DMS53 treated with DMSO at 0.1 percent for 48 hours (cell line): ENCODE measurements around the gene PODXL.
"Not testable (repeated sequence)": the region's sequence is repeated elsewhere in the genome, so short reads cannot be mapped to it uniquely, and the experiment has no call there.

Experiments
- DNase-seq: peaks from one replicate; lab custom pipeline; 2025; ENCODE audit not compliant: unreplicated experiment; lab: John Stamatoyannopoulos, UW

Gene PODXL

GRCh38 chr7:131538071-131538812, 18.2 kb downstream of the PODXL start:
- DNase-seq: no peak

- DNase-seq: no peak
These were observed 18.9 kb downstream of the PODXL start for GRCh38 chr7:131537571-131537978.

- no peak for DNase-seq
These were observed 20.0 kb downstream of the PODXL start for GRCh38 chr7:131536361-131536849.

- DNase-seq: no peak
These were observed 22.6 kb downstream of the PODXL start for GRCh38 chr7:131533566-131534561.

GRCh38 chr7:131533151-131533559, 23.3 kb downstream of the PODXL start:
- no peak for DNase-seq

- DNase-seq: no peak
These were observed 23.8 kb downstream of the PODXL start for GRCh38 chr7:131532570-131533091.

GRCh38 chr7:131530137-131530536, 26.3 kb downstream of the PODXL start:
- DNase-seq: no peak

- no peak for DNase-seq
These were observed 26.8 kb downstream of the PODXL start for GRCh38 chr7:131529617-131530016.

- no peak for DNase-seq
These were observed 27.2 kb downstream of the PODXL start for GRCh38 chr7:131529179-131529578.

GRCh38 chr7:131527456-131527855, 29.0 kb downstream of the PODXL start:
- no peak for DNase-seq

GRCh38 chr7:131525820-131526219, 30.6 kb downstream of the PODXL start:
- peak; percentile 77 for DNase-seq

- no peak for DNase-seq
These were observed 31.7 kb downstream of the PODXL start for GRCh38 chr7:131524703-131525102.

- no peak for DNase-seq
These were observed 32.3 kb downstream of the PODXL start for GRCh38 chr7:131524115-131524514.

GRCh38 chr7:131522325-131522930, 34.0 kb downstream of the PODXL start:
- no peak for DNase-seq

- no peak for DNase-seq
These were observed 34.7 kb downstream of the PODXL start for GRCh38 chr7:131521651-131522163.

- no peak for DNase-seq
These were observed 37.8 kb downstream of the PODXL start for GRCh38 chr7:131518626-131519025.

- DNase-seq: no peak
These were observed 39.1 kb downstream of the PODXL start for GRCh38 chr7:131517218-131517923.

- not testable (repeated sequence) for DNase-seq
These were observed 41.0 kb downstream of the PODXL start for GRCh38 chr7:131515471-131515870.

GRCh38 chr7:131513245-131514061, 43.0 kb downstream of the PODXL start:
- peak; percentile 94 for DNase-seq
